Vagina (tissue), 2 donors: ENCODE data around the gene MAP1B.

Experiments
- POLR2A ChIP-seq, 2 donors: fragments of 450-650 bp; IDR thresholded peaks; one replicate each; pipeline ENCODE4 v1.6.1; 2017; ENCODE audit warnings: antibody characterized with exemption in 2 of 2, mild to moderate bottlenecking in 2 of 2, moderate library complexity in 2 of 2
- POLR2AphosphoS5 ChIP-seq, 2 donors: sonication (generic); formaldehyde crosslinking; IDR thresholded peaks; one replicate each; pipeline ENCODE4 v1.9.0; 2017; ENCODE audit warnings: antibody characterized with exemption in 2 of 2, mild to moderate bottlenecking in 2 of 2, low read depth in 1 of 2; ENCODE audit not compliant: insufficient read depth in 1 of 2
- TF ChIP-seq, protein P1 (sequence below), 3 experiments: fragments of 450-650 bp in 2 of 3; fragments of 200-600 bp in 1 of 3; sonication (generic) in 1 of 3; IDR thresholded peaks; one replicate each; pipeline ENCODE4 v1.5.1; 2017 to 2019; ENCODE audit warnings: antibody characterized with exemption in 3 of 3, mild to moderate bottlenecking in 2 of 3, moderate library complexity in 2 of 3

- TF ChIP-seq, protein P1, sequence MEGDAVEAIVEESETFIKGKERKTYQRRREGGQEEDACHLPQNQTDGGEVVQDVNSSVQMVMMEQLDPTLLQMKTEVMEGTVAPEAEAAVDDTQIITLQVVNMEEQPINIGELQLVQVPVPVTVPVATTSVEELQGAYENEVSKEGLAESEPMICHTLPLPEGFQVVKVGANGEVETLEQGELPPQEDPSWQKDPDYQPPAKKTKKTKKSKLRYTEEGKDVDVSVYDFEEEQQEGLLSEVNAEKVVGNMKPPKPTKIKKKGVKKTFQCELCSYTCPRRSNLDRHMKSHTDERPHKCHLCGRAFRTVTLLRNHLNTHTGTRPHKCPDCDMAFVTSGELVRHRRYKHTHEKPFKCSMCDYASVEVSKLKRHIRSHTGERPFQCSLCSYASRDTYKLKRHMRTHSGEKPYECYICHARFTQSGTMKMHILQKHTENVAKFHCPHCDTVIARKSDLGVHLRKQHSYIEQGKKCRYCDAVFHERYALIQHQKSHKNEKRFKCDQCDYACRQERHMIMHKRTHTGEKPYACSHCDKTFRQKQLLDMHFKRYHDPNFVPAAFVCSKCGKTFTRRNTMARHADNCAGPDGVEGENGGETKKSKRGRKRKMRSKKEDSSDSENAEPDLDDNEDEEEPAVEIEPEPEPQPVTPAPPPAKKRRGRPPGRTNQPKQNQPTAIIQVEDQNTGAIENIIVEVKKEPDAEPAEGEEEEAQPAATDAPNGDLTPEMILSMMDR (IDR thresholded peaks at IDR 0.05), result no peak
- TF ChIP-seq POLR2AphosphoS5 (IDR thresholded peaks at IDR 0.05; ENCODE audit: insufficient read depth in 1 of 2, low read depth in 1 of 2) (no peak), POLR2A (IDR thresholded peaks at IDR 0.05) (no peak)
Measured at GRCh38 chr5:72255670-72256069, 148.4 kb downstream of the MAP1B start.
